HEK293 (cell line): ENCODE results near the gene LRIF1.

Experiments used
- ELK4 ChIP-seq: IDR thresholded peaks from 2 replicates; pipeline ENCODE4 v1.6.1; 2011; ENCODE audit warnings: mild to moderate bottlenecking, low read depth, low read length, borderline replicate concordance
- IKZF3 ChIP-seq: fragments of 450-650 bp; IDR thresholded peaks from 2 replicates; pipeline ENCODE4 v1.5.0; 2018; ENCODE audit warnings: missing biosample characterization, mild to moderate bottlenecking, missing genetic modification characterization, moderate library complexity
- KLF1 ChIP-seq: fragments of 450-650 bp; formaldehyde crosslinking; IDR thresholded peaks from 2 replicates; pipeline ENCODE4 v1.5.1; 2016; ENCODE audit warnings: missing biosample characterization, missing genetic modification characterization
- MEIS1 ChIP-seq: sonication (generic); formaldehyde crosslinking; IDR thresholded peaks from 2 replicates; pipeline ENCODE4 v1.8.1; 2022; ENCODE audit warnings: missing genetic modification reagents, mild to moderate bottlenecking, borderline replicate concordance
- MZF1 ChIP-seq: fragments of 450-650 bp; formaldehyde crosslinking; IDR thresholded peaks from 2 replicates; pipeline ENCODE4 v1.5.1; 2017; ENCODE audit warnings: missing biosample characterization, missing genetic modification characterization, borderline replicate concordance
- PBX3 ChIP-seq: sonication (generic); formaldehyde crosslinking; IDR thresholded peaks from 2 replicates; pipeline ENCODE4 v1.8.1; 2022; ENCODE audit warnings: mild to moderate bottlenecking, moderate library complexity, missing genetic modification reagents
- RBAK ChIP-seq: fragments of 450-650 bp; formaldehyde crosslinking; IDR thresholded peaks from 2 replicates; pipeline ENCODE4 v1.5.1; 2016; ENCODE audit warnings: missing biosample characterization, missing genetic modification characterization
- SP3 ChIP-seq: fragments of 450-650 bp; formaldehyde crosslinking; IDR thresholded peaks from 2 replicates; pipeline ENCODE4 v1.5.1; 2016; ENCODE audit warnings: missing biosample characterization, missing genetic modification characterization
- ZBTB21 ChIP-seq: fragments of 450-650 bp; formaldehyde crosslinking; IDR thresholded peaks from 2 replicates; pipeline ENCODE4 v1.5.1; 2017; ENCODE audit warnings: missing biosample characterization, missing genetic modification characterization
- ZBTB8A ChIP-seq: fragments of 450-650 bp; formaldehyde crosslinking; IDR thresholded peaks from 2 replicates; pipeline ENCODE4 v1.5.1; 2016; ENCODE audit warnings: missing biosample characterization, missing genetic modification characterization
- ZNF148 ChIP-seq: fragments of 450-650 bp; formaldehyde crosslinking; IDR thresholded peaks from 2 replicates; pipeline ENCODE4 v1.5.0; 2017; ENCODE audit warnings: missing biosample characterization, missing genetic modification characterization, borderline replicate concordance
- ZNF16 ChIP-seq: fragments of 450-650 bp; formaldehyde crosslinking; IDR thresholded peaks from 2 replicates; pipeline ENCODE4 v1.5.1; 2016; ENCODE audit warnings: low read depth, missing biosample characterization, missing genetic modification characterization
- ZNF18 ChIP-seq: fragments of 450-650 bp; formaldehyde crosslinking; IDR thresholded peaks from 2 replicates; pipeline ENCODE4 v1.5.1; 2016; ENCODE audit warnings: missing biosample characterization, missing genetic modification characterization
- ZNF404 ChIP-seq: fragments of 450-650 bp; formaldehyde crosslinking; IDR thresholded peaks from 2 replicates; pipeline ENCODE4 v1.5.1; 2017; ENCODE audit warnings: missing biosample characterization, missing genetic modification characterization
- ZNF423 ChIP-seq: fragments of 450-650 bp; formaldehyde crosslinking; IDR thresholded peaks from 2 replicates; pipeline ENCODE4 v1.5.1; 2016; ENCODE audit warnings: missing biosample characterization, missing genetic modification characterization
- ZNF513 ChIP-seq: fragments of 450-650 bp; IDR thresholded peaks from 2 replicates; pipeline ENCODE4 v1.5.1; 2018; ENCODE audit warnings: missing biosample characterization, missing genetic modification characterization
- ZNF530 ChIP-seq: fragments of 450-650 bp; formaldehyde crosslinking; IDR thresholded peaks from 2 replicates; pipeline ENCODE4 v1.5.1; 2016; ENCODE audit warnings: low read depth, missing biosample characterization, missing genetic modification characterization
- ZNF558 ChIP-seq: fragments of 450-650 bp; formaldehyde crosslinking; IDR thresholded peaks from 2 replicates; pipeline ENCODE4 v1.5.1; 2016; ENCODE audit warnings: missing biosample characterization, missing genetic modification characterization
- ZNF560 ChIP-seq: fragments of 450-650 bp; formaldehyde crosslinking; IDR thresholded peaks from 2 replicates; pipeline ENCODE4 v1.5.1; 2017; ENCODE audit warnings: missing biosample characterization, missing genetic modification characterization, borderline replicate concordance
- ZNF623 ChIP-seq: fragments of 450-650 bp; formaldehyde crosslinking; IDR thresholded peaks from 2 replicates; pipeline ENCODE4 v1.5.1; 2016; ENCODE audit warnings: missing biosample characterization, missing genetic modification characterization
- ZNF658 ChIP-seq: fragments of 450-650 bp; formaldehyde crosslinking; IDR thresholded peaks from 2 replicates; pipeline ENCODE4; 2016; ENCODE audit warnings: missing biosample characterization, missing genetic modification characterization
- ZNF660 ChIP-seq: fragments of 450-650 bp; IDR thresholded peaks from 2 replicates; pipeline ENCODE4 v1.5.1; 2018; ENCODE audit warnings: missing biosample characterization, mild to moderate bottlenecking, missing genetic modification characterization
- ZNF837 ChIP-seq: fragments of 450-650 bp; formaldehyde crosslinking; IDR thresholded peaks from 2 replicates; pipeline ENCODE4 v1.5.1; 2016; ENCODE audit warnings: missing biosample characterization, missing genetic modification characterization
- TF ChIP-seq, protein P1 (sequence below): fragments of 450-650 bp; IDR thresholded peaks from 2 replicates; pipeline ENCODE4 v1.5.1; 2018; ENCODE audit warnings: missing biosample characterization, mild to moderate bottlenecking, missing genetic modification characterization
- TF ChIP-seq, protein P2 (sequence below): fragments of 450-650 bp; formaldehyde crosslinking; IDR thresholded peaks from 2 replicates; pipeline ENCODE4 v1.5.1; 2016; ENCODE audit warnings: missing biosample characterization, missing genetic modification characterization
- TF ChIP-seq, protein P3 (sequence below): fragments of 450-650 bp; formaldehyde crosslinking; IDR thresholded peaks from 2 replicates; pipeline ENCODE4 v1.5.1; 2016; ENCODE audit warnings: missing biosample characterization, missing genetic modification characterization

Gene LRIF1

DNA sequence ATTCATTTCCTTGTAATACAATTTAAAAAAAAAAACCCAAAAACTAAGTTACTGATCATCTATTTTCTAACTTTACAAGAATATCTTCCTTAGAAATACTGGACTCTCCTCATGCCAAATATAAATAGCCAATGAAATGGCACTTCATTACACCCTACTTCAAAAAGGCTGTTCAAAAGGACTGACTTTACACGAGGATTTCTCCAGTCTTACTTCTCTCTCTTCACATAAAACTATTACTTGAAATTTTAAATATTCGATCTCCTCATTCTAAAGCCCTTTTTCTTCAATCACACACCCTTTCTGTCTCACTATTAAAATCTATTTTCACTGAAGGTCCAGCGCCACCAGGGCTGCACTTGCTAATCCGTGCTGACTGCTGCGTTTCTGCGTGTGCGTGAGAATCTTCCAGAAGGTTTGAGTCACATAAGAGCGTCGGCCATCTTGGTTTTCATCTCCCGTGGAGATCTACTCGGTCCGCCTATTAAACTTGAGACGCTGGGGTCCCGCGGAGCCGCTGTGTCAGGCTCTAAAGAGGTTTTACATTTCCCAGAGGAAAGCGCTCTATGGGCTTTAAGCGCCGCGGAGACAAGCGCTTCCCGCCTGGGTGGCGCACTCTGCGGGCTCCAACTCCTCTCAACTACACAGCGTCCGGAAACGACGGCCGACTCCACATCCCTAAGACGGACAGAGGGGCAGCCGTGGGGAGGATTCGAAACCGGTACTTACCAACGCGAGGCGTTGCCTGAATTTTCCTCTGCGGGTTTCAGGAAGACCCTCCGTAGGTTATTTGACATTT is 631 bp downstream of the LRIF1 start (continued):
- TF ChIP-seq, protein P1, sequence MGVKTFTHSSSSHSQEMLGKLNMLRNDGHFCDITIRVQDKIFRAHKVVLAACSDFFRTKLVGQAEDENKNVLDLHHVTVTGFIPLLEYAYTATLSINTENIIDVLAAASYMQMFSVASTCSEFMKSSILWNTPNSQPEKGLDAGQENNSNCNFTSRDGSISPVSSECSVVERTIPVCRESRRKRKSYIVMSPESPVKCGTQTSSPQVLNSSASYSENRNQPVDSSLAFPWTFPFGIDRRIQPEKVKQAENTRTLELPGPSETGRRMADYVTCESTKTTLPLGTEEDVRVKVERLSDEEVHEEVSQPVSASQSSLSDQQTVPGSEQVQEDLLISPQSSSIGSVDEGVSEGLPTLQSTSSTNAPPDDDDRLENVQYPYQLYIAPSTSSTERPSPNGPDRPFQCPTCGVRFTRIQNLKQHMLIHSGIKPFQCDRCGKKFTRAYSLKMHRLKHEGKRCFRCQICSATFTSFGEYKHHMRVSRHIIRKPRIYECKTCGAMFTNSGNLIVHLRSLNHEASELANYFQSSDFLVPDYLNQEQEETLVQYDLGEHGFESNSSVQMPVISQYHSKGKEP: no peak
- TF ChIP-seq, protein P2, sequence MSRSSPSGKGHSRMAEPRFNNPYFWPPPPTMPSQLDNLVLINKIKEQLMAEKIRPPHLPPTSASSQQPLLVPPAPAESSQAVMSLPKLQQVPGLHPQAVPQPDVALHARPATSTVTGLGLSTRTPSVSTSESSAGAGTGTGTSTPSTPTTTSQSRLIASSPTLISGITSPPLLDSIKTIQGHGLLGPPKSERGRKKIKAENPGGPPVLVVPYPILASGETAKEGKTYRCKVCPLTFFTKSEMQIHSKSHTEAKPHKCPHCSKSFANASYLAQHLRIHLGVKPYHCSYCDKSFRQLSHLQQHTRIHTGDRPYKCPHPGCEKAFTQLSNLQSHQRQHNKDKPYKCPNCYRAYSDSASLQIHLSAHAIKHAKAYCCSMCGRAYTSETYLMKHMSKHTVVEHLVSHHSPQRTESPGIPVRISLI (tag by site-specific recombination): no peak
- no peak for TF ChIP-seq ZNF404 (tag by site-specific recombination)
- no peak for TF ChIP-seq ZNF16 (tag by site-specific recombination)
- TF ChIP-seq ZBTB8A (tag by site-specific recombination): no peak
- TF ChIP-seq ZBTB21 (tag by site-specific recombination): no peak
- no peak for TF ChIP-seq IKZF3 (tag by site-specific recombination)
- no peak for TF ChIP-seq ZNF148 (tag by site-specific recombination)
- no peak for TF ChIP-seq ZNF18
- TF ChIP-seq MEIS1 (CRISPR knock-in tag): no peak
- no peak for TF ChIP-seq ZNF530
- no peak for TF ChIP-seq RBAK (tag by site-specific recombination)
- TF ChIP-seq, protein P3, sequence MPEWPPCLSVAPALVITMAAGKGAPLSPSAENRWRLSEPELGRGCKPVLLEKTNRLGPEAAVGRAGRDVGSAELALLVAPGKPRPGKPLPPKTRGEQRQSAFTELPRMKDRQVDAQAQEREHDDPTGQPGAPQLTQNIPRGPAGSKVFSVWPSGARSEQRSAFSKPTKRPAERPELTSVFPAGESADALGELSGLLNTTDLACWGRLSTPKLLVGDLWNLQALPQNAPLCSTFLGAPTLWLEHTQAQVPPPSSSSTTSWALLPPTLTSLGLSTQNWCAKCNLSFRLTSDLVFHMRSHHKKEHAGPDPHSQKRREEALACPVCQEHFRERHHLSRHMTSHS (tag by site-specific recombination): no peak
- TF ChIP-seq SP3 (tag by site-specific recombination): no peak
- TF ChIP-seq MZF1 (tag by site-specific recombination): peak; percentile 74; the same call in 1 of the 2 replicates
- no peak for TF ChIP-seq ZNF658 (tag by site-specific recombination)
- TF ChIP-seq ZNF558 (tag by site-specific recombination): no peak
- no peak for TF ChIP-seq ZNF513
- TF ChIP-seq ELK4: no peak
- TF ChIP-seq ZNF660: no peak; the same call in 1 of the 2 replicates
- TF ChIP-seq ZNF423 (tag by site-specific recombination): no peak
- no peak for TF ChIP-seq ZNF837 (tag by site-specific recombination)
- TF ChIP-seq ZNF623 (tag by site-specific recombination): no peak
- TF ChIP-seq PBX3: no peak
- TF ChIP-seq KLF1 (tag by site-specific recombination): no peak
- no peak for TF ChIP-seq ZNF560
